HG03039 (cell line): ENCODE results near the gene ZNF709.
"Not testable (repeated sequence)": the region's sequence is repeated elsewhere in the genome, so short reads cannot be mapped to it uniquely, and the experiment has no call there.

ENCODE experiments used
- ATAC-seq: cut with Tn5 transposase; IDR thresholded peaks from one replicate; pipeline ENCODE4 v1.9.1; 2021; ENCODE audit warnings: mild to moderate bottlenecking, moderate library complexity; ENCODE audit not compliant: unreplicated experiment

The ZNF709 gene

DNA sequence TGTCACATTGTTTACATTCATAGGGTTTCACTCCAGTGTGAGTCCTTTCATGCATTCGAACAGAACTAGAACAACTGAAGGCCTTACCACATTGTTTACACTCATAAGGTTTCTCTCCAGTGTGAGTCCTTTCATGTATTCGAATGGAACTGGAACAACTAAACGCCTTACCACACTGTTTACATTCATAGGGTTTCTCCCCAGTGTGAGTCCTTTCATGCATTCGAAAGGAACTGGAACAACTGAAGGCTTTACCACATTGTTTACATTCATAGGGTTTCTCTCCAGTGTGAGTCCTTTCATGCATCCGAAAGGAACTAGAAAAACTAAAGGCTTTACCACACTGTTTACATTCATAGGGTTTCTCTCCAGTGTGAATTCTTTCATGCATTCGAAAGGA lies 20.5 kb downstream of the ZNF709 start:
- not testable (repeated sequence) for ATAC-seq

GRCh38 chr19:12453495-12453894 lies 31.1 kb downstream of the ZNF709 start:
- no peak for ATAC-seq

GRCh38 chr19:12450844-12451243 lies 33.8 kb downstream of the ZNF709 start:
- no peak for ATAC-seq

DNA sequence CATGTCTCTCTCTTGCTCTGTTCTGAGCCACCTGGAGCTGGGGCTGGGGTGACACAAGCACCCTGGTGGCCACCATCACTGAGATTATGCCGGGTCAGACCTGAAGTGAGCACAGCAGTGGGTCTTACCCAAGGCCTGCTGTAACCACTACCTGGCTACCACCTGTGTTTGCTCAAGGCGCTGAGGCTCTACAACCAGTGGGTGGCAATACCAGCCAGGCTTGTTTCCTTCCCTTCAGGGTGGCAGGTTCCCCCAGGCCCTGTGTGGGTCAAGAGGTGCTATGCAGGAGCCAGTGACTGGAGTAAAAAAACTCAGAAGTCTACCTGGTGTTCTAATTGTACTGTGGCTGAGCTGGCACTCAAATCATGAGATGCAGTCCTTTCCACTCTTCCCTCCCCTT lies 35.8 kb downstream of the ZNF709 start:
- no peak for ATAC-seq

GRCh38 chr19:12440541-12441316 lies 43.9 kb downstream of the ZNF709 start, which contains the start of gene ZNF443:
Gene ZNF443 (minus strand): TSS chr19:12441021. CDS start chr19:12440914, 107 bp downstream.
- ATAC-seq = peak; percentile 95

DNA sequence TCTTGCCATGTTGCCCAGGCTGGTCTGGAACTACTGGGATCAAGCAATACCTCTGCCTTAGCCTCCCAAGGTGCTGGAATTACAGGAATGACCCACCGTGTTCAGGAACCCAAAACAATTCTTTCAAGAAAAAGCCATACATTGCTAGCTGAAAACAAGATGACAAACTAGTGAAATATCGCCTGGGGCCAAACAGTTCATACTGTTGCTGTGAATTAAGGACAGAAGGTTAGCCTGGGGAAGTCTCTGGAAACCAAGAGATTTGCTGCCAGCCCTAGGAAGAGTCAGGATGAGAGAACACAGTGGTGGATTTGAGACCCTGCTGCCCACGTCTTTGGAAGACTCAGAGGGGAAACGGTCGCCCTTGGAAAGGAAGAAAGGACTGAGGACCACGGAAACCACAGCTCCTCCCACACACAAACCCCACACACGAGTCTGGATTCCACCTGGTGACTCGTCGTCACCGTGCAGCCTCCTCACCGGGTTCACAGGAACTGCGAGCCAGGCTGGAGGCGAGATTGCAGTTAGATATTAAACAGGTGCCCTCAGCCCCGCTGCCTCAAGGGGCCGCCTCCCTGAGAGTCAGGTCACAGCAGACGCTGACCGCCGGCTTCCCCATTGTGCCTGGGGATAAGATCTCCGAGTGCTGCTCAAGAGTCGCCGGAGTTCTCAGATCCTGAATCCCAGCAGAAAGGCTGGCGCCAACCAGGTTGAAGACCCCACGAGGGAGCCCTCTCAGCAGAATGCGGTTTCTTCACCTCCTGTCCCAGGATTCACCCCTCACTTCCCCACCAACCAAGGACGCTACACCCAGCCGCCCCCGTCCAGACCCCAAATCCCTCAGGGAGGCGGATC lies 44.7 kb downstream of the ZNF709 start:
- ATAC-seq = not testable (repeated sequence)

DNA sequence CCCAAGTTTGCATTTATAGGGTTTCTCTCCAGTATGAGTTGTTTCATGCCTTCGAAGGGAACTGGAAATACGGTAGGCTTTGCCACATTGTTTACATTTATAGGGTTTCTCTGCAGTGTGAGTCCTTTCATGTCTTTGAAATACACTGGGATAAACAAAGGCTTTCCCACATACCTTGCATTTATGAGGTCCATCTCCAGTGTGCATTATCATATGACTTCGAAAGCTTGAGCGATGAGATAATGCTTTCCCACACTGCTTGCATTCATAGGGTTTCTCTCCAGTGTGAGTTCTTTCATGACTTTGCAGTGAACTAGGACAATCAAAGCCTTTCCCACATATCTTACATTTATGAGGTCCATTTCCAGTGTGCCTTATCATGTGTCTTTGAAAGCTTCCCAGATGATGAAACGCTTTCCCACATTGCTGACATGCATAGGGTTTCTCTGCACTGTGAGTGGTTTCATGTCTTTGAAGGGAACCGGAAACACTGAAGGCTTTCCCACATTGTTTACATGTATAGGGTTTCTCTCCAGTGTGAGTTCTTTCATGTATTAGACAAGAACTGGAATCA lies 53.8 kb downstream of the ZNF709 start:
- not testable (repeated sequence) for ATAC-seq

DNA sequence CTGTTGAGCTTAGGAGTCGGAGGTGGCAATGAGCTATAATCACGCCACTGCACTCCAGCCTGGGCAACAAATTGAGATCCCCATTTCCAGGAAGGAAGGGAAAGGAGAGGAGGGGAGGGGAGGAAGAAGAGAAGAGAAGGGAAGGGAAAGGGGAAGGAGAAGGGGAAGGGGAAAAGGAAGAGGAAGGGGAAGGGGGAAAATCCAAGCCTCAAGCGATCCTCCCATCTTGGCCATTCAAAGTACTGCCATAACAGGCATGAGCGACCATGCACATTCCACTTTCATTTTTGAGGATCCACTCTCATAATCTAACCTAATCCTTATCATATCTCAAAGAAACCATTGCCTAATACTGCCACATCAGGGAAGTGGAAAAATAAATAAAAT lies 58.7 kb downstream of the ZNF709 start:
- no peak for ATAC-seq

- no peak for ATAC-seq
Observed at GRCh38 chr19:12425236-12425887, 59.3 kb downstream of the ZNF709 start.

GRCh38 chr19:12417273-12417672 lies 67.3 kb downstream of the ZNF709 start:
- ATAC-seq = not testable (repeated sequence)

GRCh38 chr19:12411893-12412292 lies 72.7 kb downstream of the ZNF709 start:
- no peak for ATAC-seq
